Measurements from ENCODE around the gene FAM32A.

The FAM32A gene

DNA sequence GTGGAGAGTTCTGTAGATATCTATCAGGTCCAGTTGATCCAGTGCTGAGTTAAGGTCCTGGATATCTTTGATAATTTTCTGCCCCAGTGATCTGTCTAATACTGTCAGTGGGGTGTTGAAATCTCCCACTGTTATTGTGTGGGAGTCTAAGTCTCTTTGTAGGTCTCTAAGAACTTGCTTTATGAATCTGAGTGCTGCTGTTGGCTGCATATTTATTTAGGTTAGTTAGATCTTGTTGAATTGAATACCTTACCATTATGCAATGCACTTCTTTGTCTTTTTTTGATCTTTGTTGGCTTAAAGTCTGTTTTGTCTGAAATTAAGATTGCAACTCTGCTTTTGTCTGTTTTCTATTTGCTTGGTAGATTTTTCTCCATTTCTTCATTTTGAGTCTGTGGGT lies 27.9 kb downstream of the FAM32A start:
- peaks cover 49 to 78% (median 64%) of the 10 kb centered on the region in 3 donors for H3K36me3 ChIP-seq
- no peaks in the 10 kb centered on the region for H3K9me3 ChIP-seq
- intact Hi-C loops (cut with DNase I; ENCODE audit: low total_unique reads), result no loop called here
- no peaks in the 10 kb centered on the region for H3K27me3 ChIP-seq
- no peak overlapping the region for H3K27ac ChIP-seq
- TF ChIP-seq, protein P1, sequence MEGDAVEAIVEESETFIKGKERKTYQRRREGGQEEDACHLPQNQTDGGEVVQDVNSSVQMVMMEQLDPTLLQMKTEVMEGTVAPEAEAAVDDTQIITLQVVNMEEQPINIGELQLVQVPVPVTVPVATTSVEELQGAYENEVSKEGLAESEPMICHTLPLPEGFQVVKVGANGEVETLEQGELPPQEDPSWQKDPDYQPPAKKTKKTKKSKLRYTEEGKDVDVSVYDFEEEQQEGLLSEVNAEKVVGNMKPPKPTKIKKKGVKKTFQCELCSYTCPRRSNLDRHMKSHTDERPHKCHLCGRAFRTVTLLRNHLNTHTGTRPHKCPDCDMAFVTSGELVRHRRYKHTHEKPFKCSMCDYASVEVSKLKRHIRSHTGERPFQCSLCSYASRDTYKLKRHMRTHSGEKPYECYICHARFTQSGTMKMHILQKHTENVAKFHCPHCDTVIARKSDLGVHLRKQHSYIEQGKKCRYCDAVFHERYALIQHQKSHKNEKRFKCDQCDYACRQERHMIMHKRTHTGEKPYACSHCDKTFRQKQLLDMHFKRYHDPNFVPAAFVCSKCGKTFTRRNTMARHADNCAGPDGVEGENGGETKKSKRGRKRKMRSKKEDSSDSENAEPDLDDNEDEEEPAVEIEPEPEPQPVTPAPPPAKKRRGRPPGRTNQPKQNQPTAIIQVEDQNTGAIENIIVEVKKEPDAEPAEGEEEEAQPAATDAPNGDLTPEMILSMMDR (IDR thresholded peaks at IDR 0.05), result no peak
- no peak overlapping the region for H3K4me3 ChIP-seq
- no peak for DNase-seq
- no peaks in the 10 kb centered on the region for H3K4me1 ChIP-seq

DNA sequence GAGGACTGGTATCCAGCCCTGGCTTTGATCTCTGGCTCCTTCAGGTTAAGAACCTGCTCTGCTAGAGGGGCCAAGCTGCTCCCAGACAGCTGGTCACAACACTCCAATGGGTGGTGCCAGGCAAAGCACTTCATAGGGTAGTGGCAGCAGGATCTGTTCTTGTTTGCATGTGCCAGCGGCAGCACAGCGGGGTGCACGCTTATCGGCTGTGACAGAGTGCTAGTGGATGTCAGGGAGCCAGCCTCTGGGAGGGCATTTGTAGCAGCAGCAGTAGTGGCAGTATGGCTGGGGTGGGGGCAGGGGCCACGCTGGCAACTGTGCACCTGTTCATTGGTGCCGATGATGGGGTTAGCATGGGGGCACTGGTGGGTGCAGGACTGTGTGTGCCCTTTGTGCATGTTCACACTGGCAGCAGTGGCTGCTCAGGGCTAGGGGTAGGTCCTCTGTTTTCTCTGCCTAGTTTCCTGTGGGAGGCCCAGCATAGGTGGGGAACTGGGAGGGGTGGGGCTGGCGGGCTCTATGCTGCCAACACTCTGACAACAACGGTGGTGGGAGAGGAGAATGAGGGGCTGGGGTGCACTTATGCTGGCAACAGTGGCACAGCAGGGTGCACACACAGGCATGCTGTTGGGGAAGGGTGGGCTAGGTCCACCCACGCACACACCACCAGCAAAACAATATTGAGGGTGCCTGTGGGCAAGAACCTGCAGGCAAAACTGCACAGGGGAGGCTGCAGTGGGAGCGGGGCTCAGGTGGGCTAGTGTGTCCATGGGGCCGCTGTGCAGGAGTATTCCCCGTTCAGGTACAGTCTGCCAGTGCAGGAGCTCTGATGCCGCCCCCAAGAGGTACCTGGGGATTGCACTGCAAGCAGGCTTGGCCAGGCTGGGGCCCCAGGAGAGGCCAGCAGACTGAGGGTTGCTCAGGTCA lies 31.8 kb downstream of the FAM32A start:
- intact Hi-C loops (cut with DNase I; ENCODE audit: low total_unique reads), result no loop called here
- Histone ChIP-seq H3K27me3 (no peaks in the 10 kb centered on the region), H3K9me3 (peaks cover 3 to 20% (median 19%) of the 10 kb centered on the region in 3 donors), H3K27ac (no peak overlapping the region), H3K36me3 (peaks cover 48 to 74% (median 63%) of the 10 kb centered on the region in 3 donors), H3K4me3 (no peak overlapping the region), H3K4me1 (no peaks in the 10 kb centered on the region)
- peak; percentile 15 to 51 for DNase-seq
- TF ChIP-seq, protein P1 (IDR thresholded peaks at IDR 0.05), result no peak

DNA sequence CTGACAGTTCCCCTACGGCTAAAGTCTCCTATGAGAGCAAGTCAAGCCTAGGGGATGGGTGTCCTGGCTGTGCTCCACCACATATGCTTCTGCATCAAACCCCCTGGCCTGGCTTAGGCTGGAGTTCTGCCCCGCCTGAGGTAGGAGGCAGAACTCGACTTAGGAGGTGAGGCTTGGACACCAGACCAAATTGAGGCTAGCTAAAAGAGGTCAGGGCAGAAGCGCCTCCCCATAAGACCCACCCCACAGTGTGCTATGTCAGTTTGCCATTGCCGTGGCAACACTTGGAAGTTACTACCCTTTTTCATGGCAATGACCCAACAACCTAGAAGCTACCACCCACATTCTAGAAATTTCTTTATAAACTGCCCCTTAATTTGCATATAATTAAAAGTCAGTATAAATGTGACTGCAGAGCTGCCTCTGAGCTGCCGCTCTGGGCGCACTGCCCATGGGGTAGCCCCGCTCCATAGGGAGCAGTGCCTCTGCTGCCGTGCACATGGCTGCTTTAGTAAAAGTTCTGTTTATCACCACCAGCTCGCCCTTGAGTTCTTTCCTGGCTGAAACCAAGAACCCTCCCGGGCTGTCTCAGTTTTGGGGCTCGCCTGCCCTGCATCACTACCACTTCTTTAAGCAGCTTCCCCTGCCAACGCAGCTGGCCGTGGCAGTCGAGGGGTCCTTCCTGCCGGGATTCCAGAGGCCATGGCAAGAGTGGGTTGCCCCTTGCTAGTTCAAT lies 32.7 kb downstream of the FAM32A start:
- no peak overlapping the region for H3K27ac ChIP-seq
- no peaks in the 10 kb centered on the region for H3K27me3 ChIP-seq
- intact Hi-C loops (cut with DNase I; ENCODE audit: low total_unique reads), result no loop called here
- no peak overlapping the region for H3K4me3 ChIP-seq
- H3K36me3 ChIP-seq, result peaks cover 55 to 82% (median 72%) of the 10 kb centered on the region in 3 donors
- DNase-seq, result peak in 1 of 2 donors; percentile 41
- TF ChIP-seq, protein P1 (IDR thresholded peaks at IDR 0.05), result no peak
- H3K4me1 ChIP-seq, result no peaks in the 10 kb centered on the region
- H3K9me3 ChIP-seq, result peaks cover 3 to 20% (median 19%) of the 10 kb centered on the region in 3 donors

DNA sequence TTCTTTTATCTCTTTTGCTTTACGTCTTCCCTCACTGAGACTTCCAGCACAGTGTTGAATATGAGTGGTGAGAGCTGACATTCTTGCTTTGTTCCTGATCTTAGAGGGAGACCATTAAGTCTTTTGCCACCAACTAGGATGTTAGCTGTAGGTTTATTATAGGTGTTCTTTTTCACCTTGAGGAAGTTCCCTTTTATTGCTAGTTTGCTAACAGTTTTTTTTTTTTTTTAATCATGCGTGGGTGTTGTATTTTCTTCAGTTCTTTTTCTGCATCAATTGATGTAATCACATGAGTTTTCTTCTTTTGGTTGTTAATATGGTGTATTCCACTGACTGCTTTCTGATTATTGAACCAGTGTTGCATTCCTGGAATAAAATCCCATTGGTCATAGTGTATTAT lies 33.6 kb downstream of the FAM32A start:
- H3K4me1 ChIP-seq, result no peaks in the 10 kb centered on the region
- H3K4me3 ChIP-seq, result no peak overlapping the region
- H3K36me3 ChIP-seq, result peaks cover 65 to 86% (median 81%) of the 10 kb centered on the region in 3 donors
- H3K27me3 ChIP-seq, result no peaks in the 10 kb centered on the region
- H3K9me3 ChIP-seq, result peaks cover 3 to 20% (median 19%) of the 10 kb centered on the region in 3 donors
- intact Hi-C loops (cut with DNase I; ENCODE audit: low total_unique reads), result no loop called here
- DNase-seq, result no peak
- TF ChIP-seq, protein P1 (IDR thresholded peaks at IDR 0.05), result no peak
- no peak overlapping the region for H3K27ac ChIP-seq

DNA sequence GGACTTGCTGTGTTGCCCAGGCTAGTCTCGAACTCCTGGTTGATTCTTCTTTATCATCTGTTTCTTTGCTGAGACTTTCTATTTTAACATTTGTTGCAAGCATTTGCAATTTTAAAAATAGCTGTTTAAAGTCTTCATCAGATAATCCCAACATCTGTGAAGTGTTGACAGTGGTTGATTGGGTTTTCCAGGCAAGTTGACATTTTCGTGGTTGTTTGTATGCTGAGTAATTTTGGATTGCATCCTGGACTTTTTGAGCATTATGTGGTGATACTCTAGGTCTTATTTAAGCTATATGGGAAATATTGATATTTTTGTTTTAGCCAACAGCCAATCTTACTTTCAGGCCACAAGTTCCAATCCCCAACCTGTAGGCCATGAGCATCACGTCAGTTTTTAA lies 37.6 kb downstream of the FAM32A start:
- intact Hi-C loops (cut with DNase I; ENCODE audit: low total_unique reads), result no loop called here
- Histone ChIP-seq H3K9me3 (peaks cover 3 to 20% (median 19%) of the 10 kb centered on the region in 3 donors), H3K27me3 (no peaks in the 10 kb centered on the region), H3K4me3 (no peak overlapping the region), H3K4me1 (no peaks in the 10 kb centered on the region), H3K36me3 (peaks cover 77 to 96% (median 95%) of the 10 kb centered on the region in 3 donors), H3K27ac (no peak overlapping the region)
- TF ChIP-seq, protein P1 (IDR thresholded peaks at IDR 0.05), result no peak
- DNase-seq, result no peak

Data from tibial artery (tissue), 4 donors.